Esophagus squamous epithelium (tissue), 4 donors: ENCODE results near the gene CASS4.

Source experiments
- POLR2A ChIP-seq, 4 donors: fragments of 450-650 bp; IDR thresholded peaks; one replicate each; pipeline ENCODE4 v1.6.1; 2017; ENCODE audit warnings: antibody characterized with exemption in 4 of 4, mild to moderate bottlenecking in 4 of 4, moderate library complexity in 3 of 4
- TF ChIP-seq, protein P1 (sequence below), 6 experiments: fragments of 450-650 bp in 4 of 6; fragments of 200-600 bp in 2 of 6; sonication (generic) in 2 of 6; IDR thresholded peaks; one replicate each; pipeline ENCODE4 v1.5.1; 2016 to 2019; ENCODE audit warnings: antibody characterized with exemption in 6 of 6, mild to moderate bottlenecking in 4 of 6, moderate library complexity in 4 of 6

GRCh38 chr20:56385130-56385529 is 26.9 kb upstream of the CASS4 start:
- TF ChIP-seq, protein P1, sequence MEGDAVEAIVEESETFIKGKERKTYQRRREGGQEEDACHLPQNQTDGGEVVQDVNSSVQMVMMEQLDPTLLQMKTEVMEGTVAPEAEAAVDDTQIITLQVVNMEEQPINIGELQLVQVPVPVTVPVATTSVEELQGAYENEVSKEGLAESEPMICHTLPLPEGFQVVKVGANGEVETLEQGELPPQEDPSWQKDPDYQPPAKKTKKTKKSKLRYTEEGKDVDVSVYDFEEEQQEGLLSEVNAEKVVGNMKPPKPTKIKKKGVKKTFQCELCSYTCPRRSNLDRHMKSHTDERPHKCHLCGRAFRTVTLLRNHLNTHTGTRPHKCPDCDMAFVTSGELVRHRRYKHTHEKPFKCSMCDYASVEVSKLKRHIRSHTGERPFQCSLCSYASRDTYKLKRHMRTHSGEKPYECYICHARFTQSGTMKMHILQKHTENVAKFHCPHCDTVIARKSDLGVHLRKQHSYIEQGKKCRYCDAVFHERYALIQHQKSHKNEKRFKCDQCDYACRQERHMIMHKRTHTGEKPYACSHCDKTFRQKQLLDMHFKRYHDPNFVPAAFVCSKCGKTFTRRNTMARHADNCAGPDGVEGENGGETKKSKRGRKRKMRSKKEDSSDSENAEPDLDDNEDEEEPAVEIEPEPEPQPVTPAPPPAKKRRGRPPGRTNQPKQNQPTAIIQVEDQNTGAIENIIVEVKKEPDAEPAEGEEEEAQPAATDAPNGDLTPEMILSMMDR (IDR thresholded peaks at IDR 0.05) = no peak
- no peak for TF ChIP-seq POLR2A (IDR thresholded peaks at IDR 0.05)
